Islet precursor cell (in vitro differentiated cells): ENCODE data around the gene RFX7.

Experiments used
- DNase-seq: peaks from one replicate; pipeline ENCODE4 v3.0.0-alpha.2; 2018

RFX7 gene

DNA sequence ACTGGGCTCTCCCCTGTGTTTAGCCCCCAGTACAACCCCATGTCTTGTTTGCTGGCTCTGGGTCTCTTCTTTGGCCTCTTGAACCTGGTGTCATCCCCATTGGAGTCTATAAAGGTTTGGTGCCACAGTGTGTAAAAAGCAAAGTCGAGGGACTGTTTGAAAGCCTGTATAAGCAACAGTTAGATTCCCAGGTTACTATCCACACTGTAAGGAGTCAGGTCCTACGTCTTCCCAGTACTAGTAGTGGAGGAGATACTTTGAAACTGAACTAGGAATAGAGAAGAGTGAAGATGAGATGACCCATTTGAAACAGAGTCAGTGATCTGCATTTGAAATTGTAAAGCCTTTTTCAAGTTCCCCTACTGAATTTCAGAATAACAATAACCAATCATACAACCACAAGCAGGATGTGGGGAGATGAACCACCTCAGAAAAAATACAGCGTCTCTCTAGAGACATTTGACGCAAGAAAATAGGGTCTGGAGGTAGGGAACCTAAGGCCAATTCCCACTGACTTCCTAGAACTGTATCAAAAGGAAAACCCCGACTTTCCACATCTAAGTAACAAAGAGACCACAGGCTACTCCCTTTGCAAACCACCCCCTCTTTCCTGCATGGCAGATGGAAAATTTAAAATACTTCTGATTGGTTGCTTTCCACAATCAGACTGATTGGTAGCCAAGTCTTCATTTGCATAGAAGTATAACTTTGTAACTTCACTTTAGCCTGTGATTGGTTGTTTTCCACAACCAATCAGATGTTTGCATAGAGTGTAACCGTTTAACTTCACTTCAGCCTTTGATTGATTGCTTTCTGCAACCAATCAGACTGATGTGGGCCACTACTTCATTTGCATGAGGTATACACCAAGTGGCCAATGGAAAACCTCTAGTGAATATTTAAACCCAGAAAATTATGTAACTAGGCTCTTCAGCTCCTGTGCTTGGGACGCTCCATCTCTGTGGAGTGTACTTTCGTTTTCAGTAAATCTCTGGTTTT, 200.4 kb downstream of the RFX7 start:
- no peak for DNase-seq

DNA sequence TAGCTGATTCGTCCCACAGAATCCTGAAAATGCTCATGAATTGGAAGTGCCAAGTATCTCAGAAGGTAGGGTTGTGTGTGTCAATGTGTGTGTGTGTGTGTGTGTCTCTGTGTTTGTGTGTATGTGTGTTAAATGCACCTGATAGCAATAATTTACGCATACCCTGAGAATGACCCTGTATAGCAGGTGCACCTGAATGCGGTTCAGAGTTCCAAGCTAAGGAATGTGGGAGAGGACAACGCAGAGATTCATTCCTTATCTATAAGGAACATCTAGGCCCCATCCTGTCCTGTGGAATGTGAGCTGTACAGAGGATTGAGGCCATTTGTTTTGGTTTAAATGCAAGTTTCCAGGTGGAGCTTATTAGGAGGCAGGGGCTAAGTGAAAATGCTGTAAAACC, 201.2 kb downstream of the RFX7 start:
- DNase-seq: peak; percentile 86

DNA sequence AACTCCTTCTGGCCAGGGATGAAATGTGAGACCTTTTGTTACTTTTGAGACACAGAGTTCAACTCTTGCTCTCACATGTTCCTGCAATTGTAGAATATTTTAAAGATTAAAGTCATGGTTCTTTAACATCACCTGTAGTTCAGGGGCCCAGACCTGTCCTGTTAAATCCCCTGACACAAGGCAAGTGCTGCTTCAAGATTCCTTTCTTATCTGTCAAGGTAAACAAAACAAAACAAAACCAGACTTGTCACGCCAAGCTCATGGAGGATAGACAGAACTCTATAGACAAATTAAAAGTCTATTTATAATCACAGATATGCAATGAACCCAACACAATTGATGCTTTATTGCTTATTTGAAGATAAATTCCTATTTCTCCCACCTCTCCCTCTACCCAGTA, 201.6 kb downstream of the RFX7 start:
- DNase-seq: no peak

DNA sequence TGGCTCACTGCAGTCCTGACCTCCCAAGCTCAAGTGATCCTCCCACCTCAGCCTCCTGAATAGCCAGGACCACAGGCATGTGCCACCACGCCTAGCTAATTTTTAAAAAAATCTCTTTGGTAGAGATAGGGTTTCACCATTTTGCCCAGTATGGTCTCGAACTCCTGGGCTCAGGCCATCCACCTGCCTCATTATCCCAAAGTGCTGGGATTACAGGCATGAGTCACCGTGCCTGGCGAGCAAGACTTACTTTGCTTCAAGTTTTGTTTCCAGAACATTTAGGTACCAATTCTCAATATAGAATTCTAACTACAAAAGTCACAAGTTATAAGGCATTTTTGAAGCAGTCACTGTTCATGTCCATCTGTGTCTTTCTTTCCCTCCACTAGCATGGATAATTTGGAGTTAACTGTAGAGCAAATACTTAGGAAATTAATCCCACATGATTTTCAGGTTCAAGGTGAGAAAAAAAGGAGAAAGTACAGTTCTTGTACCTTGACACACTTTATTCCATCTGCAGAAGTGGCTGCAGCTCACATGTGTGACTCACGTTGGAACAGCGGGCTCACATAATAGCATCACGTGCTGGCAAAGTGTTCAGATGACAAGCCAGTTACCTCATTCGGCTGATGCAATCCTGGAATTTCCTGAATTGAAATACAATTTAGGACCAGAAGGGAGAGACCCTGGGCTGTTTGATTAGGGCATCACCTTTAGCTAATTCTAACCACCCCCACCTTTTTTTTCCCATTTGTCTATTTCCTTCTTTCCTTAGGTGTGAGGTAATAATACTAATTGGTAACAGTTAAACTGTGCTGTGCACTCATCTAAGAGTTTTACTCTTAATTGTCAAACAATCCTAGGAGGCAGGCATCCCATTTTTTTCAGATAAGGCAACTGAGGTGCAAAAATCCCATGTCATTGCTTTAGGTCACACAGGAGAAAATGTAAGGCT, 203.3 kb downstream of the RFX7 start:
- peak; percentile 95 for DNase-seq

DNA sequence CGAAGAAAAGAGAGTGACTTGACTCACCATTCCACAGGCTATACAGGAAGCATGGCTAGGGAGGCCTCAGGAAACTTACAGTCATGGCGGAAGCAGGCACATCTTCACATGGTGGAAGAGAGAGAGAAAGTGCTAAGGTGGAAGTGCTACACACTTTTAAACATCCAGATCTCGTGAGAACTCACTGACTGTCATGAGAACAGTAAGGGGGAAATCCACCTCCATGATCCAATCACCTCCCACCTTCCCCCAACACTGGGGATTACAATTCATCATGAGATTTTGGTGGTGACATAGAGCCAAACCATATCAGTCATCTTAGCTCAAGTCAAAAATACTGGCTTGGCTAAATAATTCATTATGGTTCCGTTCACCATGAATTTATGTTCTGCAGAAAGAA, 205.0 kb downstream of the RFX7 start:
- DNase-seq: no peak

DNA sequence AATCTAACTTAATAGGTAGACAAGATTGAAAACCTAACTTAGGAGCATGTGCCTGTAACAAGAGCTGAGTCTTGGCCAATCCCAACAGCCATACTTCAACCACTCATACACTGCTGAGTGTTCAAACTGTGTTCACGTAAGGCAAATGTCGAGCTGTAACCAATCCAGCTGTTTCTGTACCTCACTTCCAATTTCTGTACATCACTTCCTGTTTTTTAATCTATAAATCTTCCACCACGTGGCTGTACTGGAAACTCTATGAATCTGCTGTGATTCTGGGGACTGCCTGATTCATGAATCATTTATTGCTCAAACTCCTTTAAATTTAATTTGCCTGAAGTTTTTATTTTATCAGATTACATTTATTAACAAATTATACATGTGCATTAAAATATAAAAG, 205.7 kb downstream of the RFX7 start:
- no peak for DNase-seq
